Endothelial cell of umbilical vein (primary cell): ENCODE results near the gene ASPHD1. TPM values are rescaled to one million over a fixed set of nuclear protein-coding genes. Genes with fewer than 3 reads are reported as not detected.

Experiments used
- BruUV-seq: library from RNA; stranded (reverse); fragments of 400-500 nt; replicated peaks from 2 replicates; lab custom pipeline; 2021; lab: Mats Ljungman, UMichigan
- CTCF ChIA-PET: fragments of 300-600, 350-600 bp; sonication (Branson Sonifier 250); formaldehyde crosslinking; loops from one replicate; lab custom pipeline; 2021; ENCODE audit warnings: antibody characterized with exemption, inconsistent platforms; lab: Charles Lee
- POLR2A ChIA-PET: fragments of 300-600, 350-600 bp; sonication (Branson Sonifier 250); formaldehyde crosslinking; loops from one replicate; lab custom pipeline; 2021; ENCODE audit warnings: antibody characterized with exemption, inconsistent platforms; lab: Charles Lee
- DNase-seq: peaks from one replicate; pipeline ENCODE4 v3.0.0-alpha.2; 2011; ENCODE audit warnings: low read depth, low spot score
- FAIRE-seq: peaks from 2 replicates; lab custom pipeline; 2011; peaks lifted over from hg19 to GRCh38; lab: Jason Lieb, UNC
- H2AFZ ChIP-seq: 2 replicates; pipeline ENCODE4 v1.6.0; 2012; ENCODE audit warnings: low read depth, low read length, control low read depth, inconsistent platforms
- H3K27ac ChIP-seq: 2 replicates; pipeline ENCODE4 v1.5.1; 2011; ENCODE audit warnings: low read depth, mild to moderate bottlenecking, control low read depth, low read length, moderate library complexity; ENCODE audit not compliant: insufficient read depth
- H3K27me3 ChIP-seq, 2 experiments: 2 replicates each; pipeline versions ENCODE4 v1.6.0 to v1.6.1; 2011; ENCODE audit warnings: low read length in 2 of 2, mixed read lengths in 1 of 2; ENCODE audit not compliant: control insufficient read depth in 2 of 2, insufficient read depth in 2 of 2
- H3K36me3 ChIP-seq, 2 experiments: 2 replicates in 1 of 2; 3 replicates in 1 of 2; pipeline ENCODE4 v1.5.1; 2011; ENCODE audit warnings: low read length in 2 of 2, mild to moderate bottlenecking in 1 of 2, moderate library complexity in 1 of 2; ENCODE audit not compliant: control insufficient read depth in 2 of 2, insufficient read depth in 2 of 2; ENCODE audit errors: extremely low read depth in 1 of 2
- H3K4me1 ChIP-seq: 3 replicates; pipeline ENCODE4 v1.5.1; 2011; ENCODE audit warnings: mild to moderate bottlenecking, low read length; ENCODE audit not compliant: control insufficient read depth, insufficient read depth; ENCODE audit errors: extremely low read depth
- H3K4me2 ChIP-seq: 2 replicates; pipeline ENCODE4 v1.6.1; 2011; ENCODE audit warnings: low read length, control low read depth, mixed read lengths; ENCODE audit not compliant: insufficient read depth
- H3K4me3 ChIP-seq, 3 experiments: fragments of 200-600 bp in 1 of 3; sonication (generic), shearing (Covaris generic) in 1 of 3; replicated peaks in 1 of 3; 2 replicates each; pipeline ENCODE4 v1.5.1; 2011 to 2016; ENCODE audit warnings: control low read depth in 3 of 3, low read length in 3 of 3, mild to moderate bottlenecking in 2 of 3, inconsistent platforms in 1 of 3, low read depth in 1 of 3, moderate library complexity in 1 of 3; ENCODE audit not compliant: insufficient read depth in 1 of 3
- H3K79me2 ChIP-seq: 2 replicates; pipeline ENCODE4 v1.6.0; 2012; ENCODE audit warnings: low read length, inconsistent platforms; ENCODE audit not compliant: control insufficient read depth, insufficient read depth
- H3K9ac ChIP-seq: replicated peaks from 2 replicates; pipeline ENCODE3; 2011; ENCODE audit warnings: low read length, control low read depth; ENCODE audit not compliant: insufficient read depth; ENCODE audit errors: extremely low read depth
- H3K9me1 ChIP-seq: replicated peaks from 3 replicates; pipeline ENCODE4 v1.6.0; 2011; ENCODE audit warnings: mild to moderate bottlenecking, low read length; ENCODE audit not compliant: control insufficient read depth, insufficient read depth; ENCODE audit errors: extremely low read depth
- H3K9me3 ChIP-seq: replicated peaks from 2 replicates; pipeline ENCODE4 v1.5.1; 2012; ENCODE audit warnings: low read length, inconsistent platforms; ENCODE audit not compliant: control insufficient read depth, insufficient read depth
- H4K20me1 ChIP-seq: replicated peaks from 2 replicates; pipeline ENCODE3; 2011; ENCODE audit warnings: mild to moderate bottlenecking, low read length; ENCODE audit not compliant: control insufficient read depth, insufficient read depth; ENCODE audit errors: extremely low read depth
- EZH2 ChIP-seq: IDR thresholded peaks from 2 replicates; pipeline ENCODE4 v1.6.1; 2012; ENCODE audit warnings: borderline replicate concordance, low read depth, mild to moderate bottlenecking, moderate library complexity, low read length, inconsistent platforms; ENCODE audit not compliant: severe bottlenecking
- FOS ChIP-seq: IDR thresholded peaks from 2 replicates; pipeline ENCODE4 v1.6.1; 2011; ENCODE audit warnings: mild to moderate bottlenecking, low read length, moderate library complexity, borderline replicate concordance; ENCODE audit not compliant: insufficient read depth
- GATA2 ChIP-seq: IDR thresholded peaks from 2 replicates; pipeline ENCODE4 v1.7.0; 2011; ENCODE audit warnings: low read depth, mild to moderate bottlenecking, moderate library complexity, mixed read lengths, low read length; ENCODE audit not compliant: insufficient read length, insufficient read depth
- JUN ChIP-seq: IDR thresholded peaks from 2 replicates; pipeline ENCODE4 v1.6.1; 2011; ENCODE audit warnings: borderline replicate concordance, low read depth; ENCODE audit not compliant: insufficient read length, insufficient read depth
- MYC ChIP-seq: IDR thresholded peaks from one replicate; pipeline ENCODE4 v1.6.1; 2011; ENCODE audit warnings: mild to moderate bottlenecking, low read depth, low read length
- POLR2A ChIP-seq: IDR thresholded peaks from 2 replicates; pipeline ENCODE4 v1.6.1; 2012; ENCODE audit warnings: low read depth, mild to moderate bottlenecking, control low read depth, low read length
- POLR2AphosphoS5 ChIP-seq: IDR thresholded peaks from 2 replicates; pipeline ENCODE4 v1.6.1; 2012; ENCODE audit warnings: low read depth, mild to moderate bottlenecking, control low read depth, low read length, moderate library complexity; ENCODE audit not compliant: insufficient read depth
- dilution Hi-C: fragments of 300-500 bp; cut with MboI; formaldehyde crosslinking; loops from one replicate; pipeline ENCODE4 v1.15.0; 2019; ENCODE audit warnings: low sequenced_read_pairs; ENCODE audit not compliant: extremely low pct_ligation_motif_present
- intact Hi-C: fragments of 100-400 bp; cut with micrococcal nuclease; formaldehyde crosslinking; loops from one replicate; pipeline ENCODE4 v1.10.0; 2022
- polyA plus RNA-seq, 4 experiments: library from polyadenylated mRNA; depleted of rRNA in 3 of 4; stranded (reverse) in 3 of 4; unstranded in 1 of 4; fragments of >200 nt; gene quantifications; 2 replicates each; pipeline versions ENCODE4 v1.2.1 to v1.2.3, GENCODE V29; 2011 to 2012; ENCODE audit warnings: missing spikeins in 1 of 4
- total RNA-seq: library from RNA; stranded (reverse); gene quantifications from 2 replicates; pipeline ENCODE4 v1.2.3, GENCODE V29; 2021
- TF ChIP-seq, protein P1 (sequence below): IDR thresholded peaks from 2 replicates; pipeline ENCODE4 v1.6.1; 2011; ENCODE audit not compliant: insufficient read depth, insufficient read length
- TF ChIP-seq, protein P2 (sequence below), 2 donors: IDR thresholded peaks; 1 replicate in 1 of 2; 2 replicates in 1 of 2; pipeline ENCODE4 v1.5.1; 2011; ENCODE audit warnings: low read length in 2 of 2, mild to moderate bottlenecking in 2 of 2, moderate library complexity in 2 of 2, control low read depth in 1 of 2, inconsistent platforms in 1 of 2, low read depth in 1 of 2; ENCODE audit not compliant: insufficient read depth in 1 of 2; ENCODE audit errors: extremely low read depth in 1 of 2

Gene ASPHD1
- total and polyA plus RNA-seq, 2 donors (not counting 3 experiments of a cell fraction or from before 2014, with no cell fraction given): 0.90 to 1.2 TPM

DNA sequence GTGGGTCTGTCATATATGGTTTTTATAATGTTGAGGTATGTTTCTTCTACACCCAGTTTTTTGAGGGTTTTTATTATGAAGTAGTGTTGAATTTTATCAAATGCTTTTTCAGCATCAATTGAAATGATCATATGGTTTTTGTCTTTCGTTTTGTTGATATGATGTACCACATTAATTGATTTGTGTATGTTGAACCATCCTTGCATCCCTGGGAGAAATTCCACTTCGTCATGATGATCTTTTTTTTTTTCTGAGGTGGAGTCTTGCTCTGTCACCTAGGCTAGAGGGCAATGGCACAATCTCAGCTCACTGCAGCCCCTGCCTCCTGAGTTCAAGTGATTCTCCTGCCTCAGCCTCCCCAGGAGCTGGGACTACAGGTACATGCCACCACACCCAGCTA is 47.6 kb downstream of the ASPHD1 start:
- no peak for FAIRE-seq
- ChIA-PET CTCF (no interaction called here), POLR2A (no interaction called here)
- DNase-seq: no peak
- Histone ChIP-seq H3K36me3 (no peaks in the 10 kb centered on the region), H3K27me3 (no peaks in the 10 kb centered on the region), H3K9me1 (no peaks in the 10 kb centered on the region), H4K20me1 (no peaks in the 10 kb centered on the region), H2AFZ (no peak overlapping the region), H3K9ac (no peak overlapping the region), H3K27ac (no peak overlapping the region), H3K9me3 (no peaks in the 10 kb centered on the region), H3K4me1 (no peaks in the 10 kb centered on the region), H3K4me3 (no peak overlapping the region), H3K4me2 (no peak overlapping the region), H3K79me2 (no peaks in the 10 kb centered on the region)
- no TSS peak for BruUV-seq
- intact Hi-C loops: no loop called here
- dilution Hi-C loops: no loop called here
- no peak for TF ChIP-seq POLR2A
- TF ChIP-seq, protein P1, sequence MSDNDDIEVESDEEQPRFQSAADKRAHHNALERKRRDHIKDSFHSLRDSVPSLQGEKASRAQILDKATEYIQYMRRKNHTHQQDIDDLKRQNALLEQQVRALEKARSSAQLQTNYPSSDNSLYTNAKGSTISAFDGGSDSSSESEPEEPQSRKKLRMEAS: no peak

- intact Hi-C loops: no loop called here
- ChIA-PET POLR2A (no interaction called here), CTCF (interaction anchor here (1.0 to 1.7 kb wide), 3 partner anchors 8 to 103 kb away, joined by 3 to 8 read pairs (median 5); partner anchors contain the start of gene TMEM219)
Measured at GRCh38 chr16:29950806-29951461, 50.6 kb downstream of the ASPHD1 start.

More at GRCh38 chr16:29950806-29951461, 50.6 kb downstream of the ASPHD1 start:
- H3K4me2 ChIP-seq: no peak overlapping the region
- no peak overlapping the region for H3K4me3 ChIP-seq
- dilution Hi-C loops: no loop called here
- H3K36me3 ChIP-seq: no peaks in the 10 kb centered on the region
- no peaks in the 10 kb centered on the region for H3K79me2 ChIP-seq
- no peak for FAIRE-seq
- no peak for DNase-seq
- no peaks in the 10 kb centered on the region for H3K4me1 ChIP-seq
- no peaks in the 10 kb centered on the region for H3K27me3 ChIP-seq
- H3K27ac ChIP-seq: no peak overlapping the region
- no peaks in the 10 kb centered on the region for H3K9me3 ChIP-seq
- TF ChIP-seq POLR2AphosphoS5 (no peak), JUN (no peak), GATA2 (no peak), MYC (no peak), FOS (no peak), EZH2 (no peak), POLR2A (no peak)
- TF ChIP-seq, protein P2, sequence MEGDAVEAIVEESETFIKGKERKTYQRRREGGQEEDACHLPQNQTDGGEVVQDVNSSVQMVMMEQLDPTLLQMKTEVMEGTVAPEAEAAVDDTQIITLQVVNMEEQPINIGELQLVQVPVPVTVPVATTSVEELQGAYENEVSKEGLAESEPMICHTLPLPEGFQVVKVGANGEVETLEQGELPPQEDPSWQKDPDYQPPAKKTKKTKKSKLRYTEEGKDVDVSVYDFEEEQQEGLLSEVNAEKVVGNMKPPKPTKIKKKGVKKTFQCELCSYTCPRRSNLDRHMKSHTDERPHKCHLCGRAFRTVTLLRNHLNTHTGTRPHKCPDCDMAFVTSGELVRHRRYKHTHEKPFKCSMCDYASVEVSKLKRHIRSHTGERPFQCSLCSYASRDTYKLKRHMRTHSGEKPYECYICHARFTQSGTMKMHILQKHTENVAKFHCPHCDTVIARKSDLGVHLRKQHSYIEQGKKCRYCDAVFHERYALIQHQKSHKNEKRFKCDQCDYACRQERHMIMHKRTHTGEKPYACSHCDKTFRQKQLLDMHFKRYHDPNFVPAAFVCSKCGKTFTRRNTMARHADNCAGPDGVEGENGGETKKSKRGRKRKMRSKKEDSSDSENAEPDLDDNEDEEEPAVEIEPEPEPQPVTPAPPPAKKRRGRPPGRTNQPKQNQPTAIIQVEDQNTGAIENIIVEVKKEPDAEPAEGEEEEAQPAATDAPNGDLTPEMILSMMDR (IDR thresholded peaks at IDR 0.05; ENCODE audit: extremely low read depth in 1 of 2, insufficient read depth in 1 of 2, low read depth in 1 of 2, low read length in 2 of 2): no peak
- TF ChIP-seq, protein P1: no peak
- H2AFZ ChIP-seq: no peak overlapping the region
- BruUV-seq: no TSS peak
- H3K9me1 ChIP-seq: no peaks in the 10 kb centered on the region
- no peaks in the 10 kb centered on the region for H4K20me1 ChIP-seq
- H3K9ac ChIP-seq: no peak overlapping the region
